Spleen (tissue), 11 donors: ENCODE results near the gene ANO1. TPM values are rescaled to one million over a fixed set of nuclear protein-coding genes. Genes with fewer than 3 reads are reported as not detected.

Experiments
- DNase-seq: peaks from one replicate; pipeline ENCODE4 v3.0.0-alpha.2; 2020
- H3K27ac ChIP-seq, 8 donors: fragments of 200-600 bp; sonication (generic) in 7 of 8; 1 replicate in 4 of 8; 2 replicates in 4 of 8; pipeline versions ENCODE4 v1.5.0 to v1.8.0; 2016 to 2021; ENCODE audit warnings: inconsistent platforms in 4 of 8, mild to moderate bottlenecking in 4 of 8, moderate library complexity in 1 of 8
- H3K27me3 ChIP-seq, 7 donors: fragments of 200-600 bp; sonication (generic) in 6 of 7; replicated peaks in 1 of 7; 1 replicate in 4 of 7; 2 replicates in 3 of 7; pipeline versions ENCODE4 v1.5.0 to v1.8.0; 2016 to 2021; ENCODE audit warnings: inconsistent platforms in 3 of 7, mild to moderate bottlenecking in 1 of 7
- H3K36me3 ChIP-seq, 6 donors: fragments of 200-600 bp; sonication (generic) in 5 of 6; 1 replicate in 4 of 6; 2 replicates in 2 of 6; pipeline versions ENCODE4 v1.5.0 to v1.8.0; 2016 to 2021; ENCODE audit warnings: inconsistent platforms in 2 of 6
- H3K4me1 ChIP-seq, 6 donors: fragments of 200-600 bp; sonication (generic) in 5 of 6; 1 replicate in 3 of 6; 2 replicates in 3 of 6; pipeline versions ENCODE4 v1.5.0 to v1.8.0; 2016 to 2021; ENCODE audit warnings: inconsistent platforms in 3 of 6
- H3K4me3 ChIP-seq, 8 donors: fragments of 200-600 bp; sonication (generic) in 7 of 8; 1 replicate in 4 of 8; 2 replicates in 4 of 8; pipeline versions ENCODE4 v1.5.0 to v1.8.0; 2016 to 2021; ENCODE audit warnings: inconsistent platforms in 4 of 8, mild to moderate bottlenecking in 4 of 8, moderate library complexity in 2 of 8
- H3K9me3 ChIP-seq, 8 donors: fragments of 200-600 bp; sonication (generic) in 7 of 8; 1 replicate in 4 of 8; 2 replicates in 4 of 8; pipeline versions ENCODE4 v1.5.0 to v1.8.0; 2016 to 2021; ENCODE audit warnings: inconsistent platforms in 4 of 8
- POLR2A ChIP-seq, 3 donors: fragments of 450-650 bp; IDR thresholded peaks; one replicate each; pipeline ENCODE4 v1.5.1; 2017; ENCODE audit warnings: antibody characterized with exemption in 3 of 3, mild to moderate bottlenecking in 1 of 3
- POLR2AphosphoS5 ChIP-seq, 3 donors: sonication (generic); formaldehyde crosslinking; IDR thresholded peaks; one replicate each; pipeline ENCODE4 v1.5.1; 2017; ENCODE audit warnings: antibody characterized with exemption in 3 of 3
- WGBS, 5 donors: extraction: QIAGEN DNeasy Blood & Tissue Kit in 3 of 5; methylation state at CpG; one replicate each; pipeline versions ENCODE4 v1.1.5 to v1.1.7; 2013 to 2018; 5-methylcytosine and 5-hydroxymethylcytosine counted together
- intact Hi-C: fragments of 100-400 bp; cut with DNase I; formaldehyde crosslinking; loops from one replicate; pipeline ENCODE4 v1.15.0; 2023; ENCODE audit warnings: low total_unique reads
- polyA plus RNA-seq, 3 donors: library from polyadenylated mRNA; stranded (reverse); fragments of 200-250 nt; gene quantifications; one replicate each; pipeline ENCODE4 v1.2.1, GENCODE V29; 2013
- total RNA-seq, 7 donors: library from RNA; depleted of rRNA in 3 of 7; stranded (reverse); fragments of >200 nt in 3 of 7; fragmentation: NEBNext Ultra II Directional in 4 of 7; extraction: Animal tissue kit (Norgen Biotek cat#: 25700) in 4 of 7; gene quantifications; one replicate each; pipeline versions ENCODE4 v1.1.0 to v1.2.1, GENCODE V29; 2016 to 2021
- TF ChIP-seq, protein P1 (sequence below), 11 experiments: fragments of 200-600 bp in 7 of 11; fragments of 450-650 bp in 4 of 11; sonication (generic) in 4 of 11; IDR thresholded peaks in 8 of 11; conservative IDR thresholded peaks in 3 of 11; 1 replicate in 7 of 11; 2 replicates in 4 of 11; pipeline versions ENCODE4 v1.4.0 to v1.8.0; 2016 to 2021; ENCODE audit warnings: antibody characterized with exemption in 11 of 11, inconsistent platforms in 4 of 11, mild to moderate bottlenecking in 1 of 11
- donor health status: healthy with polysubstance abuse.
- donor health status: DM: no; HTN: no; CAD: no; lungs with moderate emphysema.
- donor health status: DM: no; HTN: no; CAD: no.
- donor health status: Bipolar disorder and iron deficiency.
- donor health status: healthy.
- donor health status: DM: no; HTN: no; CAD: no.
- donor health status: DM: yes; HTN: yes; CAD: no.

Gene ANO1
- total and polyA plus RNA-seq, 10 donors, result 0.22 to 1.2 (median 0.62) TPM

DNA sequence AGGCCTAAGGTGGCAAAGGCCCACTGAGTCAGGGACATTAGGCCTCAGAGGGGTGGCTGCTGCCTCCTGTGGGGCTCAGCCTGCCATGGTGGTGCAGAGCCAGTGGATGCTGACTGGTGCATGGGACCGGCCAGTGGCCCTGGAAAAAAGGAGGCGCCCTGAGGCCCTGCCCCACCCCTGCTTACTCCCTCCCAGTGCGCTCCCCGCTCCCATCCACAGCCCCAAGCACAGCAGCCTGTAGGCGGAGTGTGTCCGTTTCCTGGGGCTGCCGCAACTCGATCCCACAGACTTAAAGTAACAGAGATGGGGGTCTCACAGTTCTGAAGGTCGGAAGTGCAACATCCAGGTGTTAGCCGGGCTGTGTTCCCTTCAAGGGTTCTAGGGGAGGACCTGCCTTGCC, 86.6 kb downstream of the ANO1 start:
- Histone ChIP-seq H3K9me3 (no peaks in the 10 kb centered on the region), H3K4me3 (no peak overlapping the region), H3K36me3 (no peaks in the 10 kb centered on the region), H3K4me1 (no peaks in the 10 kb centered on the region), H3K27me3 (peaks cover 0 to 50% (median 5%) of the 10 kb centered on the region in 7 donors), H3K27ac (no peak overlapping the region)
- TF ChIP-seq, protein P1, sequence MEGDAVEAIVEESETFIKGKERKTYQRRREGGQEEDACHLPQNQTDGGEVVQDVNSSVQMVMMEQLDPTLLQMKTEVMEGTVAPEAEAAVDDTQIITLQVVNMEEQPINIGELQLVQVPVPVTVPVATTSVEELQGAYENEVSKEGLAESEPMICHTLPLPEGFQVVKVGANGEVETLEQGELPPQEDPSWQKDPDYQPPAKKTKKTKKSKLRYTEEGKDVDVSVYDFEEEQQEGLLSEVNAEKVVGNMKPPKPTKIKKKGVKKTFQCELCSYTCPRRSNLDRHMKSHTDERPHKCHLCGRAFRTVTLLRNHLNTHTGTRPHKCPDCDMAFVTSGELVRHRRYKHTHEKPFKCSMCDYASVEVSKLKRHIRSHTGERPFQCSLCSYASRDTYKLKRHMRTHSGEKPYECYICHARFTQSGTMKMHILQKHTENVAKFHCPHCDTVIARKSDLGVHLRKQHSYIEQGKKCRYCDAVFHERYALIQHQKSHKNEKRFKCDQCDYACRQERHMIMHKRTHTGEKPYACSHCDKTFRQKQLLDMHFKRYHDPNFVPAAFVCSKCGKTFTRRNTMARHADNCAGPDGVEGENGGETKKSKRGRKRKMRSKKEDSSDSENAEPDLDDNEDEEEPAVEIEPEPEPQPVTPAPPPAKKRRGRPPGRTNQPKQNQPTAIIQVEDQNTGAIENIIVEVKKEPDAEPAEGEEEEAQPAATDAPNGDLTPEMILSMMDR (IDR thresholded peaks at IDR 0.05 in 8 of 11, conservative IDR thresholded peaks at IDR 0.05 in 3 of 11), result no peak
- TF ChIP-seq POLR2A (IDR thresholded peaks at IDR 0.05) (no peak), POLR2AphosphoS5 (IDR thresholded peaks at IDR 0.05) (no peak)
- WGBS, 5 donors, result 80 to 85% (median 83%) methylated on average over 8 to 10 of the region's 10 CpGs
- intact Hi-C loops, result no loop called here
- DNase-seq, result no peak

- H3K27ac ChIP-seq, result no peak overlapping the region
- DNase-seq, result no peak
- H3K27me3 ChIP-seq, result peaks cover 0 to 59% (median 9%) of the 10 kb centered on the region in 7 donors
- no peaks in the 10 kb centered on the region for H3K4me1 ChIP-seq
- H3K4me3 ChIP-seq, result no peak overlapping the region
- intact Hi-C loops, result no loop called here
- TF ChIP-seq POLR2AphosphoS5 (IDR thresholded peaks at IDR 0.05), result no peak
- no peak for TF ChIP-seq POLR2A (IDR thresholded peaks at IDR 0.05)
- TF ChIP-seq, protein P1 (IDR thresholded peaks at IDR 0.05 in 8 of 11, conservative IDR thresholded peaks at IDR 0.05 in 3 of 11), result no peak
- no peaks in the 10 kb centered on the region for H3K9me3 ChIP-seq
- no peaks in the 10 kb centered on the region for H3K36me3 ChIP-seq
- WGBS, 5 donors, result 65 to 85% (median 78%) methylated on average over 7 to 9 of the region's 9 CpGs
These were observed 89.0 kb downstream of the ANO1 start for GRCh38 chr11:70167120-70167519.

- H3K36me3 ChIP-seq, result no peaks in the 10 kb centered on the region
- WGBS, 5 donors, result 81 to 93% (median 90%) methylated on average over 13 to 17 of the region's 17 CpGs
- H3K27ac ChIP-seq, result no peak overlapping the region
- peaks cover 0 to 57% (median 6%) of the 10 kb centered on the region in 7 donors for H3K27me3 ChIP-seq
- TF ChIP-seq, protein P1 (IDR thresholded peaks at IDR 0.05 in 8 of 11, conservative IDR thresholded peaks at IDR 0.05 in 3 of 11), result no peak
- TF ChIP-seq POLR2A (IDR thresholded peaks at IDR 0.05) (no peak), POLR2AphosphoS5 (IDR thresholded peaks at IDR 0.05) (no peak)
- no peaks in the 10 kb centered on the region for H3K4me1 ChIP-seq
- H3K9me3 ChIP-seq, result no peaks in the 10 kb centered on the region
- DNase-seq, result no peak
- no peak overlapping the region for H3K4me3 ChIP-seq
- intact Hi-C loops, result no loop called here
These were observed 89.7 kb downstream of the ANO1 start for GRCh38 chr11:70167723-70168404.

GRCh38 chr11:70168405-70168754, 90.3 kb downstream of the ANO1 start:
- Histone ChIP-seq H3K9me3 (no peaks in the 10 kb centered on the region), H3K4me3 (no peak overlapping the region), H3K4me1 (no peaks in the 10 kb centered on the region), H3K27me3 (peaks cover 0 to 56% (median 5%) of the 10 kb centered on the region in 7 donors), H3K27ac (no peak overlapping the region), H3K36me3 (no peaks in the 10 kb centered on the region)
- DNase-seq, result no peak
- no peak for TF ChIP-seq POLR2AphosphoS5 (IDR thresholded peaks at IDR 0.05)
- 69 to 87% (median 79%) methylated on average over 6 of the region's 6 CpGs for WGBS, 5 donors
- intact Hi-C loops, result no loop called here
